Psoas muscle (tissue), 8 donors: ENCODE measurements around the gene EPN1. TPM values are rescaled to one million over a fixed set of nuclear protein-coding genes. Genes with fewer than 3 reads are reported as not detected.
A peak's percentile ranks its signal among the peaks of the same experiment; 100 is the strongest.

Experiments used
- ATAC-seq, 4 donors: fragments of 200-7000 bp; cut with Tn5 transposase; one replicate each; pipeline ENCODE4 v1.9.1; 2020; ENCODE audit warnings: moderate library complexity in 3 of 4, mild to moderate bottlenecking in 2 of 4
- DNase-seq, 2 donors: peaks; one replicate each; pipeline ENCODE4 v3.0.0-alpha.2; 2020
- H3K27ac ChIP-seq: fragments of 200-600 bp; one replicate; pipeline ENCODE4 v1.8.0; 2022
- H3K27me3 ChIP-seq, 3 donors: fragments of 200-600 bp in 1 of 3; one replicate each; pipeline versions ENCODE4 v1.6.1 to v1.8.0; 2013 to 2022; ENCODE audit warnings: low read length in 2 of 3, mild to moderate bottlenecking in 2 of 3, moderate library complexity in 1 of 3; ENCODE audit not compliant: insufficient read depth in 3 of 3
- H3K36me3 ChIP-seq, 2 donors: fragments of 200-600 bp in 1 of 2; one replicate each; pipeline versions ENCODE4 v1.6.1 to v1.8.0; 2013 to 2022; ENCODE audit warnings: low read depth in 1 of 2, mild to moderate bottlenecking in 1 of 2, moderate library complexity in 1 of 2; ENCODE audit not compliant: insufficient read depth in 1 of 2
- H3K4me1 ChIP-seq: fragments of 200-600 bp; one replicate; pipeline ENCODE4 v1.8.0; 2022
- H3K4me3 ChIP-seq: fragments of 200-600 bp; one replicate; pipeline ENCODE4 v1.8.0; 2022; ENCODE audit warnings: mild to moderate bottlenecking
- H3K9me3 ChIP-seq: fragments of 200-600 bp; one replicate; pipeline ENCODE4 v1.8.0; 2022
- CTCF ChIP-seq: fragments of 200-600 bp; IDR thresholded peaks from one replicate; pipeline ENCODE4 v1.8.0; 2022; ENCODE audit warnings: antibody characterized with exemption
- WGBS, 3 donors: extraction: QIAGEN DNeasy Blood & Tissue Kit; methylation state at CpG; one replicate each; pipeline versions ENCODE4 v1.1.6 to v1.1.7; 2013; 5-methylcytosine and 5-hydroxymethylcytosine counted together
- intact Hi-C, 2 donors: fragments of 100-400 bp; cut with DNase I; formaldehyde crosslinking; loops; one replicate each; pipeline versions ENCODE4 v1.11.0 to v1.14.2; 2022
- polyA plus RNA-seq, 3 donors: library from polyadenylated mRNA; stranded (reverse); fragments of 200-250 nt; gene quantifications; one replicate each; pipeline ENCODE4 v1.2.3, GENCODE V29; 2013
- total RNA-seq, 4 donors: library from RNA; stranded (reverse); fragmentation: NEBNext Ultra II Directional in 2 of 4; extraction: Animal tissue kit (Norgen Biotek cat#: 25700) in 2 of 4; gene quantifications; one replicate each; pipeline versions ENCODE4 v1.2.1 to v1.2.4, GENCODE V29; 2021 to 2023
- donor health status: healthy with polysubstance abuse.
- donor health status: DM: no; HTN: no; CAD: no; lungs with moderate emphysema.
- donor health status: Bipolar disorder and iron deficiency.
- donor health status: healthy.
- donor health status: DM: yes; HTN: yes; CAD: no.
- donor health status: DM: no; HTN: no; CAD: no.
- donor health status: DM: no; HTN: no; CAD: no.
- donor health status: DM: yes; HTN: yes; CAD: no.

EPN1 gene
- total and polyA plus RNA-seq, 7 donors = 113 to 211 (median 126) TPM

GRCh38 chr19:55659822-55660221, 15.2 kb upstream of the EPN1 start:
- WGBS, 3 donors = 68 to 76% (median 69%) methylated on average over 9 of the region's 9 CpGs
- no peaks in the 10 kb centered on the region for H3K9me3 ChIP-seq
- peaks cover 35% of the 10 kb centered on the region for H3K4me1 ChIP-seq
- no peaks in the 10 kb centered on the region for H3K27me3 ChIP-seq
- intact Hi-C loops = loop anchor here in 1 of 2 donors (10.0 kb wide), 1 partner anchor 275 kb away; the partner anchor contains the start of genes RPL28 and TMEM238
- no peak for TF ChIP-seq CTCF
- no peak for ATAC-seq
- DNase-seq = peak in 1 of 2 donors; percentile 43
- H3K4me3 ChIP-seq = no peak overlapping the region
- H3K27ac ChIP-seq = no peak overlapping the region
- H3K36me3 ChIP-seq = peaks cover 9 to 54% of the 10 kb centered on the region in 2 donors

- no peaks in the 10 kb centered on the region for H3K27me3 ChIP-seq
- H3K4me1 ChIP-seq = peaks cover 35% of the 10 kb centered on the region
- no peak for ATAC-seq
- no peak overlapping the region for H3K4me3 ChIP-seq
- intact Hi-C loops = no loop called here
- 81 to 86% (median 85%) methylated on average over 10 to 12 of the region's 12 CpGs for WGBS, 3 donors
- peaks cover 9 to 58% of the 10 kb centered on the region in 2 donors for H3K36me3 ChIP-seq
- no peak overlapping the region for H3K27ac ChIP-seq
- DNase-seq = peak in 1 of 2 donors; percentile 28
- H3K9me3 ChIP-seq = no peaks in the 10 kb centered on the region
- TF ChIP-seq CTCF = no peak
Measured at GRCh38 chr19:55660404-55660803, 14.6 kb upstream of the EPN1 start.

DNA sequence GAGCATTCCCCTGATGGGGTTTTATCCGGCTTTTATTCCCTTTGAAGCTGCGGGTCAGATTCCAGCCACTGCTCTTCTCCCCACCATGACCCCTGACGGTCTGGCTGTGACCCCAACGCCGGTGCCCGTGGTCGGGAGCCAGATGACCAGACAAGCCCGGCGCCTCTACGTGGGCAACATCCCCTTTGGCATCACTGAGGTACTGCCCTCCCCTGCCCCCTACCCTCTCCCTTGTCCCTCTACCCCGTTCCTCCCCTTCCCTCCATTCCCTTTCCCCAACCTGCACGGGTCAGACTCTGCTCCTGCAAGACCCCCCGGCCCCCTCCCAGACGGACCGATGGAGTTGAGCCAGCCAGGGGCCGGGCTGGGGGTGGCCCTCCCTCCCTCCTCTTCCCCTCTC, 14.0 kb upstream of the EPN1 start:
- H3K36me3 ChIP-seq = peaks cover 9 to 64% of the 10 kb centered on the region in 2 donors
- intact Hi-C loops = no loop called here
- H3K4me3 ChIP-seq = no peak overlapping the region
- 49 to 78% (median 61%) methylated on average over 16 of the region's 16 CpGs for WGBS, 3 donors
- H3K27ac ChIP-seq = no peak overlapping the region
- no peak for TF ChIP-seq CTCF
- DNase-seq (peak in 1 of 2 donors; percentile 44), ATAC-seq (no peak)
- H3K4me1 ChIP-seq = peaks cover 34% of the 10 kb centered on the region
- H3K27me3 ChIP-seq = no peaks in the 10 kb centered on the region
- H3K9me3 ChIP-seq = no peaks in the 10 kb centered on the region

- Histone ChIP-seq H3K36me3 (peaks cover 9 to 72% of the 10 kb centered on the region in 2 donors), H3K4me3 (no peak overlapping the region), H3K9me3 (no peaks in the 10 kb centered on the region), H3K27ac (no peak overlapping the region), H3K27me3 (no peaks in the 10 kb centered on the region), H3K4me1 (peaks cover 25% of the 10 kb centered on the region)
- no peak for TF ChIP-seq CTCF
- DNase-seq (no peak), ATAC-seq (no peak)
- 70 to 73% (median 72%) methylated on average over 7 of the region's 7 CpGs for WGBS, 3 donors
- intact Hi-C loops = no loop called here
Measured at GRCh38 chr19:55661826-55662225, 13.2 kb upstream of the EPN1 start.
